ENCODE measurements around the gene NCKAP5L.
A peak's percentile ranks its signal among the peaks of the same experiment; 100 is the strongest.
"Not testable (repeated sequence)": the region's sequence is repeated elsewhere in the genome, so short reads cannot be mapped to it uniquely, and the experiment has no call there.

Gene NCKAP5L

DNA sequence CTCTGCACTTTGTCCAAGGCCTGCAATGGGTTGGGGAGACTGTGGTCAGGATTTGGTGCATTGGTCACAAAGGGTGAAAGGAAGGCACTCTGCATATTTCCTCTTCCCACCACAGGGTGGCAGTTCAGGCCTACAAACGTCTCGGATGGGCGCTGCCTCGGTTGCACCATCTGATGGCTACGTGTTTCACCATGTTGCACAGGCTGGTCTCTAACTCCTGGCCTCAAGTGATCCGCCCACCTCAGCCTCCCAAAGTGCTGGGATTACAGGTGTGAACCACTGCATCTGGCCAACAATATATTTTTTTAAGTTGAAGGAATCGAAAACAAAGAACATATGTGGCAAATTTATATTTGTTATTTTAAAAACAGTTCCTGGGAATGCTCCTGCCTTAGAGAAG lies 51.8 kb downstream of the NCKAP5L start:
- H4K20me1 ChIP-seq (ENCODE audit: insufficient read depth): no peaks in the 10 kb centered on the region
- no peak overlapping the region for H3K9ac ChIP-seq
- TF ChIP-seq, protein P1, sequence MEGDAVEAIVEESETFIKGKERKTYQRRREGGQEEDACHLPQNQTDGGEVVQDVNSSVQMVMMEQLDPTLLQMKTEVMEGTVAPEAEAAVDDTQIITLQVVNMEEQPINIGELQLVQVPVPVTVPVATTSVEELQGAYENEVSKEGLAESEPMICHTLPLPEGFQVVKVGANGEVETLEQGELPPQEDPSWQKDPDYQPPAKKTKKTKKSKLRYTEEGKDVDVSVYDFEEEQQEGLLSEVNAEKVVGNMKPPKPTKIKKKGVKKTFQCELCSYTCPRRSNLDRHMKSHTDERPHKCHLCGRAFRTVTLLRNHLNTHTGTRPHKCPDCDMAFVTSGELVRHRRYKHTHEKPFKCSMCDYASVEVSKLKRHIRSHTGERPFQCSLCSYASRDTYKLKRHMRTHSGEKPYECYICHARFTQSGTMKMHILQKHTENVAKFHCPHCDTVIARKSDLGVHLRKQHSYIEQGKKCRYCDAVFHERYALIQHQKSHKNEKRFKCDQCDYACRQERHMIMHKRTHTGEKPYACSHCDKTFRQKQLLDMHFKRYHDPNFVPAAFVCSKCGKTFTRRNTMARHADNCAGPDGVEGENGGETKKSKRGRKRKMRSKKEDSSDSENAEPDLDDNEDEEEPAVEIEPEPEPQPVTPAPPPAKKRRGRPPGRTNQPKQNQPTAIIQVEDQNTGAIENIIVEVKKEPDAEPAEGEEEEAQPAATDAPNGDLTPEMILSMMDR (conservative IDR thresholded peaks at IDR 0.05; ENCODE audit: low read depth, low read length): peak; percentile 87
- H3K4me3 ChIP-seq (IDR thresholded peaks at IDR 0.05; ENCODE audit: insufficient read depth, low read depth, low read length): no peak overlapping the region
- H3K79me2 ChIP-seq (ENCODE audit: insufficient read depth, low read depth): no peaks in the 10 kb centered on the region
- peaks cover 10% of the 10 kb centered on the region for H3K4me1 ChIP-seq (ENCODE audit: low read depth, poor library complexity, severe bottlenecking)
- H3K36me3 ChIP-seq (ENCODE audit: insufficient read depth): no peaks in the 10 kb centered on the region
- H2AFZ ChIP-seq (ENCODE audit: low read depth): peak overlapping the region; percentile 53; the same call in 1 of the 2 replicates
- H3K27me3 ChIP-seq (ENCODE audit: insufficient read depth, low read depth): no peaks in the 10 kb centered on the region
- H3K4me2 ChIP-seq: peak overlapping the region; percentile 26
- H3K27ac ChIP-seq: no peak overlapping the region

DNA sequence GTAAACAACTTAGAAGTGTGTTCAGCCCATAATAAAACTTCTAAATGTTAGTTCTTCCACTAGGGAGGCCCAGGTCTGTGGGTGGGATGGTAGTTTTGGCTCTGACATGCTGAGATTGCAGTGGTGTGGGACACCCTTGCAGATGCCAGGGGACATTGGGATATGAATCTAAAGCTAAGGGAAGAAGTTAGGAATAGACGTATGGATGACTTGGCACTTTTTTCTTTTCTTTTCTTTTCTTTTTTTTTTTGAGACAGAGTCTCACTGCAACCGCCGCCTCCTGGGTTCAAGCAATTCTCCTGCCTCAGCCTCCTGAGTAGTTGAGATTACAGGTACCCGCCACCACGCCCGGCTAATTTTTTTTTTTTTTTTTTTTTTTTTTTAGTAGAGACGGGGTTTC lies 55.1 kb downstream of the NCKAP5L start:
- H4K20me1 ChIP-seq (ENCODE audit: insufficient read depth); H3K4me1 ChIP-seq (ENCODE audit: low read depth, poor library complexity, severe bottlenecking): not testable (repeated sequence)

DNA sequence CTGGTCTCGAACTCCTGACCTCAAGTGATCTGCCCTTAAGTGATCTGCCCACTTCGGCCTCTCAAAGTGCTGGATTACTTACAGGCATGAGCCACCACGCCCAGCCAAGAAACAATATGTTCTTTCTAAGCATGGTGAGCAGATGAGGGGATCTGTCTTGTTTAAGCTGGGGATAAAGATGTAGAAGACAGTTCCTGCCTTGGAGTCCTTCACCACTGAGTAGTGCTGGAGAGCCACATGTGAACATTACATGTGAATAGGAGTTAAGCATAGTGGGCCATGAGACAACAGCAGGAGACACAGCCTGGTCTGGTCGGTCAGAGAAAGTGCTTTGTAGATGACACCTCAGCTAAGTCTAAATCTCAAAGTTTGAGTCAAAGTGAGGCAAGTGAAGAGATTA lies 60.9 kb downstream of the NCKAP5L start:
- Histone ChIP-seq H3K9ac (no peak overlapping the region), H3K4me1 (ENCODE audit: low read depth, poor library complexity, severe bottlenecking) (peaks cover 34% of the 10 kb centered on the region), H3K36me3 (ENCODE audit: insufficient read depth) (no peaks in the 10 kb centered on the region), H3K4me3 (IDR thresholded peaks at IDR 0.05; ENCODE audit: insufficient read depth, low read depth, low read length) (no peak overlapping the region), H3K27me3 (ENCODE audit: insufficient read depth, low read depth) (no peaks in the 10 kb centered on the region), H4K20me1 (ENCODE audit: insufficient read depth) (no peaks in the 10 kb centered on the region), H3K27ac (no peak overlapping the region), H3K79me2 (ENCODE audit: insufficient read depth, low read depth) (no peaks in the 10 kb centered on the region), H2AFZ (ENCODE audit: low read depth) (no peak overlapping the region), H3K4me2 (no peak overlapping the region)
- TF ChIP-seq, protein P1 (conservative IDR thresholded peaks at IDR 0.05; ENCODE audit: low read depth, low read length): no peak

More for the DNA sequence above, 55.1 kb downstream of the NCKAP5L start:
- not testable (repeated sequence) for H3K27me3 ChIP-seq (ENCODE audit: insufficient read depth, low read depth); H3K4me3 ChIP-seq (IDR thresholded peaks at IDR 0.05; ENCODE audit: insufficient read depth, low read depth, low read length); H3K4me2 ChIP-seq; H3K36me3 ChIP-seq (ENCODE audit: insufficient read depth); H3K9ac ChIP-seq; H3K79me2 ChIP-seq (ENCODE audit: insufficient read depth, low read depth); H2AFZ ChIP-seq (ENCODE audit: low read depth); H3K27ac ChIP-seq

DNA sequence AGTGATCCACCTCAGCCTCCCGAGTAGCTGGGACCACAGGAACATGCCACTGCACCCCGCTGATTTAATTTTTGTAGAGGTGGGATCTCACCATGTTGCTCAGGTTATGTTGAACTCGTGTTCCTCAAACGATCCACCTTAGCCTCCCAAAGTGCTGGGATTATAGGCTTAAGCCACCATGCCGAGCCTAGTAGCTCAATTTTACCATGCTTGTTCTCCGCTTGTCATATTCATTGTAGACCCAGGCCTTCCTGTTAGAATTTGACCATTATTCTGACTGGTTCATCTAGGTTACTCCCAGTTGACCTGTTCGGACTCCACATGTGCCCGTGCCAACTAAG lies 62.1 kb downstream of the NCKAP5L start:
- Histone ChIP-seq H3K4me3 (IDR thresholded peaks at IDR 0.05; ENCODE audit: insufficient read depth, low read depth, low read length) (no peak overlapping the region), H3K27me3 (ENCODE audit: insufficient read depth, low read depth) (no peaks in the 10 kb centered on the region), H3K4me2 (no peak overlapping the region), H3K27ac (no peak overlapping the region), H3K4me1 (ENCODE audit: low read depth, poor library complexity, severe bottlenecking) (peaks cover 47% of the 10 kb centered on the region), H3K79me2 (ENCODE audit: insufficient read depth, low read depth) (no peaks in the 10 kb centered on the region), H3K36me3 (ENCODE audit: insufficient read depth) (no peaks in the 10 kb centered on the region), H2AFZ (ENCODE audit: low read depth) (no peak overlapping the region), H4K20me1 (ENCODE audit: insufficient read depth) (no peaks in the 10 kb centered on the region), H3K9ac (no peak overlapping the region)
- TF ChIP-seq, protein P1 (conservative IDR thresholded peaks at IDR 0.05; ENCODE audit: low read depth, low read length): no peak

DNA sequence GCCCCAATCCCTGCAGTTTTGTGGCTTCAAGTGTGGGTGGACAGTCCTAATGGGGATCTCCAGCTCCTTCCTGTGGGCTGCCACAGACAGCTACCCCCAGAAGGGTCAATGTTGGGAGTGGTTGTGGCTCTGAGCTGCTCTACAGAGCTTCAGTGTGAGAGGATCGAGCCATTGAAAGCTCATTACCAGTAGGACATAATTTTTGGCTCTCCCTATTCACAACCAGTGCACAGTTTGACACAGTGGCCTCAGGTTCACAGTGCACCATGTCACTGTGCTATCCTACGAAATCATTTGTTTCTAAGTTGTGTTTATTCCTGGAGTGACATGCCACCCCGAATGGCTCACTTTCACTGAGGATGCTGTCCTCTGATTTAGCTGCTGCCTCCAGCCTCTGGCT lies 64.1 kb downstream of the NCKAP5L start:
- Histone ChIP-seq H3K4me2 (no peak overlapping the region; the same call in 1 of the 2 replicates), H2AFZ (ENCODE audit: low read depth) (no peak overlapping the region), H3K27ac (peak overlapping the region; percentile 45; the same call in 1 of the 2 replicates), H3K36me3 (ENCODE audit: insufficient read depth) (no peaks in the 10 kb centered on the region; the same call in 1 of the 2 replicates), H3K4me3 (IDR thresholded peaks at IDR 0.05; ENCODE audit: insufficient read depth, low read depth, low read length) (no peak overlapping the region), H3K9ac (no peak overlapping the region), H3K27me3 (ENCODE audit: insufficient read depth, low read depth) (no peaks in the 10 kb centered on the region), H3K79me2 (ENCODE audit: insufficient read depth, low read depth) (no peaks in the 10 kb centered on the region; the same call in 1 of the 2 replicates), H4K20me1 (ENCODE audit: insufficient read depth) (no peaks in the 10 kb centered on the region), H3K4me1 (ENCODE audit: low read depth, poor library complexity, severe bottlenecking) (peaks cover 61% of the 10 kb centered on the region)
- TF ChIP-seq, protein P1 (conservative IDR thresholded peaks at IDR 0.05; ENCODE audit: low read depth, low read length): no peak

Measured in KMS-11 (cell line).